Activated CD4-positive, CD25-positive, alpha-beta regulatory T cell (primary cell): ENCODE data around the gene CADPS2.
"Not testable (repeated sequence)": the region's sequence is repeated elsewhere in the genome, so short reads cannot be mapped to it uniquely, and the experiment has no call there.

Source experiments
- DNase-seq, 4 experiments: peaks; one replicate each; lab custom pipeline; 2025; lab: John Stamatoyannopoulos, UW

CADPS2 gene

DNA sequence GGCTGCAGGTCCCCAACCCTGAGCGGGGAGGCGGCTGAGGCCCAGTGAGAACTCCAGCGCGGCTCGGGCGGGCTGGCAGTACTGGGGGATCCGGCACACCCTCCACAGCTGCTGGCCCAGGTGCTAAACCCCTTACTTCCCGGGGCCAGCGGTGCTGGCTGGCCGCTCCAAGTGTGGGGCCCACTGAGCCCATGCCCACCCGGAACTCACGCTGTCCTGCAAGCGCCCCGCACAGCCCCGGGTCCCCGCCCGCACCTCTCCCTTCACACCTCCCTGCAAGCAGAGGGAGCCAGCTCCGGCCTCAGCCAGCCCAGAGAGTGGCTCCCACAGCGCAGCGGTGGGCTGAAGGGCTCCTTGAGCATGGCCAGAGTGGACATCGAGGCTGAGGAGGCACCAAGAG lies 212.3 kb downstream of the CADPS2 start:
- no peak for DNase-seq

DNA sequence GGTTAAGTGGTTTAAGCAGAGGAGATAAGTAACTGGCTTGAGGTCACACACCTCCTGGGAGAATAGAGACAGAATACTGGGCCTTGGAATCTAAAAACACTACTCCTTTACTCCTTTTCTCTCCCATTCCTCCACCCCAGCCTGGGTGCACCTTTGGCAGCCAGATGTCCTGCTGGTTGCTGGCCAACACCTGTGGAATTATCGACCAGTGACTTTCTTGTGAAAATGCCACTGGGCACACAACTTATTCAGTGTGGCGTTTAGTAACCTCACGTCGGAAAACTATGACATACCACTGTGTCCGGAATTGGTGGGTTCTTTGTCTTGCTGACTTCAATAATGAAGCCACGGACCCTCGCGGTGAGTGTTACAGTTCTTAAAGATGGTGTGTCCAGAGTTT lies 213.7 kb downstream of the CADPS2 start:
- DNase-seq = no peak

GRCh38 chr7:122663733-122664132 lies 222.5 kb downstream of the CADPS2 start:
- DNase-seq = no peak

DNA sequence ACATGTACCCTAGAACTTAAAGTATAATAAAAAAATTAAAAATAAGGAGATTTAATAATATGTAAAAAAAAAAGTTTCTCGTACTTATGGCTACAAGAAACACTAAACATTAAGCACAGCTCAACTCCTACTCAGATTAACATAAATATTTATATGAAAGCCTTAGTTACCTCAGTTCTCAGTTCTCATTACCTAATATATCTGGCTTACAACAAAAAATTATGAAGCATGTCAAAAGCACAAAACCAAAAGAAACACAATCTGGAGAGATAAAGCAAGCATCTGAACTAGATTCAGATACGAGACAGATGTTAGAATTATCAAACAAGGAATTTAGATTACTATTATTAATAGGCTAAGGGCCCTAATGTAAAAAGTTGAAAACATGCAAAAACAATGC lies 227.4 kb downstream of the CADPS2 start:
- DNase-seq = no peak

DNA sequence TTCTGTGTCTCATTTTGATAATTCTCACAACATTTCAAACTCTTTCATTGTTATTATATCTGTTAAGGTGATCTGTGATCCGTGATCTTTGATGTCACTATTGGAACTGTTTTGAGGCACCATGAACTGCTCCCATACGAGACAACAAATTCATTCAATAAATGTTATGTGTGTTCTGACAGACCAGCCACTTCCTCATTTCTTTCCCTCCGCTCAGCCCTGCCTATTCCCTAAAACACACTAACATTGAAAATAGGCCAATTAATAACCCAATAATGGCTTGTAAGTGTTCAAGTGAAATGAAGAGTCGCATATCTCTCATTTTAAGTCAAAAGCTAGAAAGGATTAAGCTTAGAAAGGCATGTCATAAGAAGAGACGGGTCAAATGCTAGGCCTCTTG lies 232.6 kb downstream of the CADPS2 start:
- DNase-seq = no peak

DNA sequence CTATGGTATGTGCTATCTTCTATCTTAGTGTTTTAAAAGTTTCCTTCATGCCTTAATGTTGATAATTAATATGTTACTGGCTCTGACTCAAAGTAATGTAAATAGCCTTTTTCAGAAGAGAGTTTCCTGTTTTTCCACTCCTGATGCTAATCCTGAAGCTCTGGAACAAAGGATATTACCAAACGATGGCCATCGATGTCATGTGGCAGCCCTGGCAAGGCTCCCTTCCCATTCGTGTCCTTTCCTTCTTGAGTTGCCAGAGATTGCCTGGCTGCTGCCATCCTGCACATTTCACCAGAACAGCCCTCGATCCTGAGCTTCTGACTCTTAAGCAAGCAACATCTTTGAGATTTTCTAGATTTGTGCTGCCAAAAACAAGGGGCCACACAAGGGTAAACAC lies 233.4 kb downstream of the CADPS2 start:
- no peak for DNase-seq

DNA sequence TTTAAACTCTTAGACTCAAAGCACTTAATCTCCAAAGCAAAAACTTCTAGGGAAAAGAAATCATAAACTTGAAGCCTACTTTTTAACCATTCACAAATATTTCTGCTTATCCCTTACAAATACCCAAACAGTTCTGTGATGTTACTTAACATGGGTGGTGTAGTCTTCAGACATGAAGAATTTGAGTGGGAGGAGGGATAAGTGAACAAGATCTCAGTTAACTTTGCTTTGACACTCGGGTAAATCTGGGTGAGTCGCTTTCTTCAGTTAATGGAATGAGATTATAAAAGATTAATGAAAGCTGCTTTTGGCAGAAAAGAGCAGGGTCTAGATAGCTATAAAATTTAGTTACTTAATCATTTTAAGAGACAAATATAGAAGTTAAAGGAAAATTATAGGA lies 234.8 kb downstream of the CADPS2 start:
- DNase-seq = no peak

GRCh38 chr7:122643250-122643649 lies 243.0 kb downstream of the CADPS2 start:
- DNase-seq = no peak

- no peak for DNase-seq
These were observed 247.8 kb downstream of the CADPS2 start for GRCh38 chr7:122638459-122638858.

GRCh38 chr7:122637784-122638183 lies 248.5 kb downstream of the CADPS2 start:
- DNase-seq = no peak

GRCh38 chr7:122635481-122635880 lies 250.8 kb downstream of the CADPS2 start:
- not testable (repeated sequence) for DNase-seq

DNA sequence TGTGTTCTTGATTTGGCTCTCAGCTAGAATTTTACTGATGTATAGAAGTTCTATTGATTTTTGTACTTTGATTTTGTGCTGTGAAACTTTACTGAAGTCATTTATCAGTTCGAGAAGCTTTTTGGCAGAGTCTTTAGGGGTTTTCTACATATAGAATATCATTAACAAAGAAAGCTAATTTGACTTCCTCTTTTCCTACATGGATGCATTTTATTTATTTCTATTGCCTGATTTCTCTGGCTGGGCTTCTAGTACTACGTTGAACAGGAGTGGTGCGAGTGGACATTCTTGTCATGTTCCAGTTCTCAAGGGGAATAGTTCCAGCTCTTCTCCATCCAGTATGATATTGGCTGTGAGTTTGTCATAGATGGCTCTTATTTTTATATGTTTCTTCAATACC lies 252.8 kb downstream of the CADPS2 start:
- DNase-seq = no peak

DNA sequence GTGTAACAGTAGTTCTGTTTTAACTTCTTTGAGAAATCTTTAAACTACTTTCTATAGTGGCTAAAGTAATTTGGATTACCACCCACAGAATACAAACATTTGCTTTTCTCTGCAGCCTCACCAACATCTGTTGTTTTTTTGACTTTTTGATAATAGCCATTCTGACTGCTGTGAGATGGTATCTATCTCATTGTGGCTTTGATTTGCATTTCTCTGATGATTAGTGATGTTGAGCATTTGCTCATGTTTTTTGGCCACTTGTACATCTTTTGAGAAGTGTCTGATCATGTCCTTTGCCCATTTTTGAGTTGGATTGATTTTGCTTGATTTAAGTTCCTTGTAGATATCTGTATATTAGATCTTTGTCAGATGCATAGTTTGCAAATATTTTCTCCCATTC lies 254.0 kb downstream of the CADPS2 start:
- no peak for DNase-seq

- no peak for DNase-seq
These were observed 256.8 kb downstream of the CADPS2 start for GRCh38 chr7:122629412-122629953.

DNA sequence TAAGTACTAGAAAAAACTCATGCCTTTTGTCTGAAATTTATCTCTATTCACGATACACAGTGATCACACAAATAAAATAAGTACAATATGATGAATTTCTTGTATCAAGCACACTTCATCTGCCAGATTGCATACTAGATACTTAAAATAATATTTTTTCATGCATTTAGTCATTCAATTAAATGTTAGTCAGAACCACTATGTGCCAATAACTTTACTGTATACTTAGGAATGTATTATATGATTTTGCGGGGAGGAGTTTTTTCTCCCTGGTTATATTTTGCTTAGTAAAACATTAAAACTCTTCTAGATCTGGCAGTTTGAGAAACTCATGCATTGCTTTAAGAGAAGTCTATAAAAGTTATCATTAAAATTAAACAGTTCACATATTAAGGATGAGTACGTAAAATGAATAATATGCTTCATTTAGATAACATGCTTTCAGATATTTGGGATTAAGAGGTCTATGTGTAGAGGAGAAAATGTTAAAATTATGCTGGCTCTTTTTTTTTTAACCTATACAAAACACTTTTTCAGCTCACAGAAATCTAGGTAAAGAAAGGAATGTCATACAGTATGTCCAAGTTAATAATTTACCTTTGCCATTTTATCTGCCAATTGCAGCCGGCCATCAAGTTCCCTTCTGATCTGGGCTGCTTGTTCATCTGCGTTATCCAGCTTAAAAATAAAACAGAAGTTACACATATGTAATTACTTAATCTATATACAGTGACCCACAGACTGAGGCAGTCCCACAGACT lies 257.4 kb downstream of the CADPS2 start:
- DNase-seq = no peak

DNA sequence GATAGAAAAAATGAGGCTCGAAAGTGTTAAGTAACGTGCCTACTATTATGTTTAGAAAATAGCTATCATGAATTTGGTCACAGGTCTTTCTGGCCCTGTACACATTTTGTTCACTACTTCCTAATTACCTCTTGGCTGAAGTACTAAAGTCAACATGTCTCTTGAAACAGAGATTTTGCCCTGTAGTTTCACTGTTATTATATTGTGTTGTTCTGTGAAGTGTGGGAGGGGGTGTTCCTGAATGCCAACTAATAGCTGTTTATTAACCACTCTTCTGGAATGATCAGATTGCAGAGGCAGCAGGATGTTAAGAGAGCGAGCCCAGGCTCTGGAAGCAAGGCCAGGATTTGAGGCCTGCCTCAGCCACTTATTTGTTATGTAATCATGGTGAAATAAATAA lies 259.5 kb downstream of the CADPS2 start:
- no peak for DNase-seq

DNA sequence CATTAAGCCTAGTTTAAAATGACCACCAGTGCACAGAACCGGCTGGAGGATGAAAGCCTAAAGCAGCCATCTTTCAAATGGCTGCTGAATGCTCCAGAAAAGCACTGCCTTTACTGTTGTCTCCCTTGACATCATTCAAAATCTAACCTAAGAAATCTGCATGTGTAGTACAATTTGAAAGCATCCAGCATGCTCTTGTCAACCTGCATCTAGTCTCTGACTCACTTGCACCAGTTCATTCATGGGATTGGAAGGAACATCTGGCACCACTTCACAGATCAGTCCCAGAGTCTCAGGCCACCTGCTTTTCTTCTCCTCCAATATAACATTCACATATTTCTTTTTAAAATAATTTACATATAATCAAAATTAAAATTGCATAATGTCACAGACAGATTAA lies 263.6 kb downstream of the CADPS2 start:
- DNase-seq = no peak

GRCh38 chr7:122619664-122620063 lies 266.6 kb downstream of the CADPS2 start:
- no peak for DNase-seq

- DNase-seq = no peak
These were observed 267.6 kb downstream of the CADPS2 start for GRCh38 chr7:122618585-122619189.

- DNase-seq = no peak
These were observed 269.3 kb downstream of the CADPS2 start for GRCh38 chr7:122616951-122617350.

GRCh38 chr7:122605929-122606328 lies 280.3 kb downstream of the CADPS2 start:
- no peak for DNase-seq

- no peak for DNase-seq
These were observed 282.0 kb downstream of the CADPS2 start for GRCh38 chr7:122604251-122604650.

DNA sequence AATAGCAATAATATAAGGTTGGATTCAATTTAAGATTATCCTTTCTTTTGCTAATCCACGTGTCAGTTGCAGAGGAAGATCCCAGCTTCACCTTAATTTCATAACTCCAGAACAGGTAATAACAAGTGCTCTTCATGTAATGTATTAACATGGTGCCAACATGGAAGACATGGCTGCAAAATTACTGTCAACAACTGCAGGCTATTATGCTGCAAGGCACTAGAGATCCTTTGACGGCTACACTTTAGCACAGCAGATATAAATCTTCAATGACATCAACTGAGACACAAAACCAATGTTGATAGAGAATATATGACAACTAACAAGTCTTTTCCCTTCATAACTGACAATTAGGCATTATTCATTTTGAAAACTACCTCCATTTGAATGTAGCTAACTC lies 283.5 kb downstream of the CADPS2 start:
- no peak for DNase-seq

- DNase-seq = no peak
These were observed 285.6 kb downstream of the CADPS2 start for GRCh38 chr7:122600630-122601029.
